HCT116 (cell line): ENCODE measurements around the gene ESR1. TPM values are rescaled to one million over a fixed set of nuclear protein-coding genes. Genes with fewer than 3 reads are reported as not detected.

Experiments
- ATAC-seq: fragments of 200-7000 bp; cut with Tn5 transposase; 2 replicates; pipeline ENCODE4 v1.9.1; 2020; ENCODE audit warnings: mild to moderate bottlenecking, moderate library complexity
- BruUV-seq: library from RNA; stranded (reverse); fragments of 400-500 nt; replicated peaks from 2 replicates; lab custom pipeline; 2021; lab: Mats Ljungman, UMichigan
- CTCF ChIA-PET: fragments of 300-600 bp; sonication (Branson Sonifier 250); formaldehyde crosslinking; loops from one replicate; lab custom pipeline; 2021; ENCODE audit warnings: antibody characterized with exemption; lab: Charles Lee
- POLR2A ChIA-PET: fragments of 300-600, 350-600 bp; sonication (Branson Sonifier 250); formaldehyde crosslinking; loops from one replicate; lab custom pipeline; 2021; ENCODE audit warnings: antibody characterized with exemption; lab: Charles Lee
- RAD21 ChIA-PET, 2 experiments: fragments of 300-600 bp; sonication (Branson Sonifier 250); formaldehyde crosslinking; loops; one replicate each; lab custom pipeline; 2023; ENCODE audit warnings: low total read pairs in 2 of 2; ENCODE audit not compliant: uncharacterized antibody in 2 of 2, unreplicated experiment in 2 of 2, low non-redundant PET in 1 of 2; lab: Charles Lee
- DNase-seq: peaks from one replicate; pipeline ENCODE4 v3.0.0-alpha.2; 2010; ENCODE audit warnings: low read depth, low spot score
- H2AFZ ChIP-seq: fragments of 200-600 bp; shearing (Covaris generic), sonication (generic); 2 replicates; pipeline ENCODE4 v1.6.1; 2017; ENCODE audit warnings: low read depth, mixed run types, mixed read lengths, antibody characterized with exemption, low read length; ENCODE audit not compliant: poor library complexity, severe bottlenecking
- H3K27ac ChIP-seq: 2 replicates; pipeline ENCODE4 v1.5.1; 2012; ENCODE audit warnings: low read depth, low read length
- H3K27me3 ChIP-seq: fragments of 200-600 bp; sonication (generic); 2 replicates; pipeline ENCODE4 v1.6.1; 2016; ENCODE audit warnings: mixed run types, low read length, mixed read lengths; ENCODE audit not compliant: insufficient read depth
- H3K36me3 ChIP-seq, 2 experiments: fragments of 200-500 bp in 1 of 2; fragments of 200-600 bp in 1 of 2; sonication (Bioruptor generic) in 1 of 2; sonication (generic) in 1 of 2; 2 replicates each; pipeline versions ENCODE4 v1.5.1 to v1.6.1; 2014 to 2016; ENCODE audit warnings: low read length in 2 of 2, inconsistent platforms in 1 of 2, mixed read lengths in 1 of 2, mixed run types in 1 of 2; ENCODE audit not compliant: insufficient read depth in 2 of 2, control insufficient read depth in 1 of 2
- H3K4me1 ChIP-seq, 2 experiments: fragments of 200-600 bp in 1 of 2; sonication (generic) in 1 of 2; 2 replicates each; pipeline versions ENCODE4 v1.5.1 to v1.6.1; 2012 to 2017; ENCODE audit warnings: low read length in 2 of 2, inconsistent platforms in 1 of 2, mild to moderate bottlenecking in 1 of 2, mixed read lengths in 1 of 2, mixed run types in 1 of 2, moderate library complexity in 1 of 2; ENCODE audit not compliant: insufficient read depth in 2 of 2, control insufficient read depth in 1 of 2
- H3K4me2 ChIP-seq: fragments of 200-600 bp; sonication (generic); 2 replicates; pipeline ENCODE4 v1.6.1; 2017; ENCODE audit warnings: mixed run types, low read length, mixed read lengths
- H3K4me3 ChIP-seq, 2 experiments: fragments of 200-600 bp in 1 of 2; sonication (generic) in 1 of 2; replicated peaks in 1 of 2; 2 replicates each; pipeline ENCODE4 v1.5.1; 2011 to 2016; ENCODE audit warnings: low read length in 2 of 2, control low read depth in 1 of 2, low read depth in 1 of 2, mild to moderate bottlenecking in 1 of 2, mixed read lengths in 1 of 2, mixed run types in 1 of 2
- H3K79me2 ChIP-seq: fragments of 200-600 bp; sonication (generic); 2 replicates; pipeline ENCODE4 v1.6.1; 2017; ENCODE audit warnings: mild to moderate bottlenecking, mixed run types, low read length, moderate library complexity, mixed read lengths; ENCODE audit not compliant: insufficient read depth
- H3K9ac ChIP-seq: fragments of 200-600 bp; sonication (generic); 2 replicates; pipeline ENCODE4 v1.6.1; 2016; ENCODE audit warnings: low read length, mixed read lengths
- H3K9me2 ChIP-seq: fragments of 200-600 bp; sonication (generic), shearing (Covaris generic); 2 replicates; pipeline ENCODE4 v1.6.1; 2017; ENCODE audit warnings: mixed run types, mild to moderate bottlenecking, moderate library complexity; ENCODE audit not compliant: insufficient read depth
- H3K9me3 ChIP-seq, 2 experiments: fragments of 200-500 bp in 1 of 2; fragments of 200-600 bp in 1 of 2; sonication (Bioruptor generic) in 1 of 2; sonication (generic) in 1 of 2; 2 replicates each; pipeline ENCODE4 v1.6.1; 2014 to 2017; ENCODE audit warnings: low read length in 2 of 2, mixed read lengths in 2 of 2, inconsistent platforms in 1 of 2, low read depth in 1 of 2, mild to moderate bottlenecking in 1 of 2, mixed run types in 1 of 2, moderate library complexity in 1 of 2; ENCODE audit not compliant: control insufficient read depth in 1 of 2, insufficient read depth in 1 of 2
- H4K20me1 ChIP-seq: fragments of 200-600 bp; sonication (generic), shearing (Covaris generic); 2 replicates; pipeline ENCODE4 v1.6.1; 2017; ENCODE audit warnings: mixed run types, mild to moderate bottlenecking, moderate library complexity; ENCODE audit not compliant: insufficient read depth
- ATF3 ChIP-seq: IDR thresholded peaks from 2 replicates; pipeline ENCODE4 v1.6.1; 2012
- CTCF ChIP-seq, 3 experiments: fragments of 200-600 bp in 1 of 3; sonication (generic) in 1 of 3; IDR thresholded peaks in 2 of 3; conservative IDR thresholded peaks in 1 of 3; 2 replicates each; pipeline ENCODE4 v1.5.1; 2012 to 2017; ENCODE audit warnings: low read depth in 2 of 3, low read length in 2 of 3, antibody characterized with exemption in 1 of 3, borderline replicate concordance in 1 of 3, control low read depth in 1 of 3, mild to moderate bottlenecking in 1 of 3, mixed read lengths in 1 of 3, mixed run types in 1 of 3, moderate library complexity in 1 of 3; ENCODE audit not compliant: insufficient read depth in 1 of 3
- JUND ChIP-seq: IDR thresholded peaks from 2 replicates; pipeline ENCODE4 v1.6.1; 2012
- POLR2A ChIP-seq: IDR thresholded peaks from 2 replicates; pipeline ENCODE4 v1.7.0; 2011; ENCODE audit warnings: borderline replicate concordance; ENCODE audit not compliant: insufficient read depth, insufficient read length; ENCODE audit errors: extremely low read depth
- SP1 ChIP-seq: IDR thresholded peaks from 2 replicates; pipeline ENCODE4 v1.6.1; 2012; ENCODE audit warnings: low read depth
- SRF ChIP-seq: IDR thresholded peaks from 2 replicates; pipeline ENCODE4 v1.6.1; 2012; ENCODE audit warnings: low read depth
- ZNF274 ChIP-seq: fragments of 200-500 bp; sonication (Bioruptor generic); IDR thresholded peaks from 2 replicates; pipeline ENCODE4 v1.6.1; 2014; ENCODE audit warnings: mild to moderate bottlenecking, low read depth, low read length, inconsistent platforms
- intact Hi-C: fragments of 100-400 bp; cut with micrococcal nuclease; formaldehyde crosslinking; loops from 2 replicates; pipeline ENCODE4 v1.10.0; 2022
- total RNA-seq: library from RNA; stranded (reverse); gene quantifications from one replicate; pipeline ENCODE4 v1.2.1, GENCODE V29; 2021; ENCODE audit not compliant: unreplicated experiment

The ESR1 gene
- total RNA-seq, 1 experiment from 2014 or later: 0.17 TPM

DNA sequence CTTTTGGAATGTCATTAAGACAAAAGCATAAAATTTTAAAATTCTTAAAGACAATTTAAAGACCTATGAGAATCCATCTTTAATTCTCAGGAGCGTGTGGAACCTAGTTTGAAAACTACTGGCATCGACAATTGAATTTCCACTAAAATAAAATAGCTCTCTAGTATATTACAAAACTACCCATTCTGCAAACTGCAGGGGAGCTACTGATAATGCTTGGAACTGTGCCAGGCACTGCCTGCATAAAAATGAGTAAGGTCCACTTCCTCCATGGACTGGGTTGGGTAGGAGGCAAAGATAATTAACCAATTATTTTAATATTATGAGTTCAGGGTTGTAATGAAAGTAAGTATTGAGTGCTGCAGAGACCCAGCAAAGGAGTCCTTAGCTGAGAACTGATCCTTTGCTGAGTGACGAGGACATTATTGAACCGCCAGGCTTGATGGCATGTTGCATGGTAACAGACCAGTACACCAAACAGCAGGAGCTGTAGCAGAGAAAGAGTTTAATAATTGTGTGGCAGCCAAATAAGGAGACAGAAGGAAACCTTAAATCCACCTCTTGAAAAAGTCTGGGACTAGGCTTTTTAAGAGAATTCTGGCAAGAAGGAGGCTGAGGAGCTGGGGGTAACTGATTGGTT lies 261.3 kb downstream of the ESR1 start:
- Histone ChIP-seq H3K36me3 (no peaks in the 10 kb centered on the region), H3K27ac (no peak overlapping the region), H3K9me3 (no peaks in the 10 kb centered on the region), H3K4me2 (no peak overlapping the region), H3K27me3 (0 out of 2 replicates have a peak, but pooled peaks cover 4% of the 10 kb centered on the region), H3K4me1 (no peaks in the 10 kb centered on the region), H2AFZ (no peak overlapping the region), H3K79me2 (no peaks in the 10 kb centered on the region), H3K9me2 (no peaks in the 10 kb centered on the region), H4K20me1 (no peaks in the 10 kb centered on the region), H3K9ac (no peak overlapping the region), H3K4me3 (no peak overlapping the region)
- ChIA-PET RAD21 (no interaction called here), CTCF (interaction anchor here (0.8 kb wide), 1 partner anchor 10 kb away, joined by 4 read pairs; no protein-coding TSS in a partner anchor), POLR2A (no interaction called here)
- no peak for ATAC-seq
- intact Hi-C loops: no loop called here
- no TSS peak for BruUV-seq
- no peak for TF ChIP-seq POLR2A
- no peak for TF ChIP-seq ATF3
- TF ChIP-seq ZNF274: no peak
- TF ChIP-seq SRF: no peak
- no peak for TF ChIP-seq JUND
- no peak for TF ChIP-seq CTCF (IDR thresholded peaks at IDR 0.05 in 2 of 3, conservative IDR thresholded peaks at IDR 0.05 in 1 of 3; ENCODE audit: borderline replicate concordance in 1 of 3, insufficient read depth in 1 of 3, low read depth in 2 of 3, low read length in 2 of 3)
- TF ChIP-seq SP1: no peak
- DNase-seq: no peak

DNA sequence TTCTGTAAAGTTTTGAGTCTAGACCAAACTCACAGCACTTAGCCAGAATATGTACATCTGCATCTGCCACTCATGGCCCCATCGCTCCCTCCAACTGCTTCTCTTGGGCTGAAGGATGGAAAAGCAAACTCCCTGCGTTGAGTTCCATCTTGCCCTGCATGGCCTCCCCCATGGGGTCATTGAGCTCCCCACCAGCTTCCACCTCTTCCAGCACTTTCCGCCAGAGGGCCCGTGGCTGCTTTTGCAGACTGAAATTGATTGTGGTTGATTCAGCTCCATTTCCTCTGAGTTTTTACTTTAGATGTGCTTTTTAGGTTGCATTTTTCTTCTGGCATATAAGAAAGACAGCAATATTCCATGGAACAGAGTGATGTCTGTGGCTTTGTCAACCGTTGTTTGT lies 263.1 kb downstream of the ESR1 start:
- ChIA-PET RAD21 (no interaction called here), CTCF (no interaction called here), POLR2A (no interaction called here)
- no peak overlapping the region for H3K4me3 ChIP-seq
- TF ChIP-seq SP1: no peak
- no peaks in the 10 kb centered on the region for H3K4me1 ChIP-seq
- no peak overlapping the region for H3K9ac ChIP-seq
- no TSS peak for BruUV-seq
- H2AFZ ChIP-seq: no peak overlapping the region
- H3K4me2 ChIP-seq: no peak overlapping the region
- intact Hi-C loops: no loop called here
- H4K20me1 ChIP-seq: no peaks in the 10 kb centered on the region
- no peaks in the 10 kb centered on the region for H3K9me2 ChIP-seq
- no peaks in the 10 kb centered on the region for H3K9me3 ChIP-seq
- H3K27ac ChIP-seq: no peak overlapping the region
- no peaks in the 10 kb centered on the region for H3K79me2 ChIP-seq
- no peak for DNase-seq
- ATAC-seq: no peak
- H3K27me3 ChIP-seq: 0 out of 2 replicates have a peak, but pooled peaks cover 4% of the 10 kb centered on the region
- no peaks in the 10 kb centered on the region for H3K36me3 ChIP-seq
